ENCODE results near the gene EPHB6.

DNA sequence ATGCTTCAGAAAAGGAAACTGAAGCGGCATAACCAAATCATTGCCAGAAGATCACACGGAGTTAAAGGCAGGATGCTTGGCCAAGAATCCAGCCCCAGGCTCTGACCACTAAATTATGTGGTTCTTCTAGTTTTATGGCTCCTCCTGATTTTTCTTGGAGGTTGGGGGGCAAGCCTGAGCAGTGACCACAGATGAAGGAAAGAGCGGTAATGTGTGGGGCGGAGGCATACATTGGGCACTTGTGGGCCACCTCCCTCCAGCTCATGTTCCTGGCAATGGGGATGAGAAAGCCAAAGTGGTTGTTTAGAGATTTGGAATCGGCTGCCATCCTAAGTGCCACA is 27.4 kb downstream of the EPHB6 start:
- TF ChIP-seq, protein P1, sequence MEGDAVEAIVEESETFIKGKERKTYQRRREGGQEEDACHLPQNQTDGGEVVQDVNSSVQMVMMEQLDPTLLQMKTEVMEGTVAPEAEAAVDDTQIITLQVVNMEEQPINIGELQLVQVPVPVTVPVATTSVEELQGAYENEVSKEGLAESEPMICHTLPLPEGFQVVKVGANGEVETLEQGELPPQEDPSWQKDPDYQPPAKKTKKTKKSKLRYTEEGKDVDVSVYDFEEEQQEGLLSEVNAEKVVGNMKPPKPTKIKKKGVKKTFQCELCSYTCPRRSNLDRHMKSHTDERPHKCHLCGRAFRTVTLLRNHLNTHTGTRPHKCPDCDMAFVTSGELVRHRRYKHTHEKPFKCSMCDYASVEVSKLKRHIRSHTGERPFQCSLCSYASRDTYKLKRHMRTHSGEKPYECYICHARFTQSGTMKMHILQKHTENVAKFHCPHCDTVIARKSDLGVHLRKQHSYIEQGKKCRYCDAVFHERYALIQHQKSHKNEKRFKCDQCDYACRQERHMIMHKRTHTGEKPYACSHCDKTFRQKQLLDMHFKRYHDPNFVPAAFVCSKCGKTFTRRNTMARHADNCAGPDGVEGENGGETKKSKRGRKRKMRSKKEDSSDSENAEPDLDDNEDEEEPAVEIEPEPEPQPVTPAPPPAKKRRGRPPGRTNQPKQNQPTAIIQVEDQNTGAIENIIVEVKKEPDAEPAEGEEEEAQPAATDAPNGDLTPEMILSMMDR (IDR thresholded peaks at IDR 0.05), result no peak
- TF ChIP-seq POLR2A (IDR thresholded peaks at IDR 0.05), result no peak
